GM23338 (cell line): ENCODE data around the gene RPS18. TPM values are rescaled to one million over a fixed set of nuclear protein-coding genes. Genes with fewer than 3 reads are reported as not detected.
A peak's percentile ranks its signal among the peaks of the same experiment; 100 is the strongest.

Source experiments
- ATAC-seq: fragments of 200-7000 bp; cut with Tn5 transposase; 3 replicates; pipeline ENCODE4 v1.9.1; 2020
- DNase-seq: peaks from one replicate; pipeline ENCODE4 v3.0.0-alpha.2; 2015; ENCODE audit warnings: low spot score
- H2AFZ ChIP-seq: fragments of 200-600 bp; sonication (generic); 2 replicates; pipeline ENCODE4 v1.8.0; 2016; ENCODE audit warnings: antibody characterized with exemption, mild to moderate bottlenecking, moderate library complexity
- H3F3A ChIP-seq: fragments of 200-600 bp; sonication (generic); replicated peaks from 2 replicates; pipeline ENCODE4 v1.8.0; 2017; ENCODE audit warnings: antibody characterized with exemption, mixed run types, low read depth
- H3K27ac ChIP-seq: fragments of 200-600 bp; sonication (generic); 2 replicates; pipeline ENCODE4 v1.6.1; 2016; ENCODE audit warnings: low read depth
- H3K27me3 ChIP-seq: fragments of 200-600 bp; sonication (generic); 2 replicates; pipeline ENCODE4 v1.8.0; 2016; ENCODE audit warnings: mild to moderate bottlenecking, mixed run types, moderate library complexity; ENCODE audit not compliant: insufficient read depth
- H3K36me3 ChIP-seq: fragments of 200-600 bp; sonication (generic); 2 replicates; pipeline ENCODE4 v1.8.0; 2016; ENCODE audit warnings: mild to moderate bottlenecking; ENCODE audit not compliant: insufficient read depth
- H3K4me1 ChIP-seq: fragments of 200-600 bp; sonication (generic); 2 replicates; pipeline ENCODE4 v1.8.0; 2016; ENCODE audit warnings: mild to moderate bottlenecking, moderate library complexity; ENCODE audit not compliant: insufficient read depth
- H3K4me2 ChIP-seq: fragments of 200-600 bp; sonication (generic); 2 replicates; pipeline ENCODE4 v1.7.1; 2017; ENCODE audit warnings: mixed run types
- H3K4me3 ChIP-seq: fragments of 200-600 bp; sonication (generic); 2 replicates; pipeline ENCODE4 v1.6.1; 2016; ENCODE audit warnings: mixed run types
- H3K79me2 ChIP-seq: fragments of 200-600 bp; sonication (generic); replicated peaks from 2 replicates; pipeline ENCODE4 v1.8.0; 2017; ENCODE audit warnings: mild to moderate bottlenecking; ENCODE audit not compliant: insufficient read depth
- H3K9me2 ChIP-seq: fragments of 200-600 bp; sonication (generic); 2 replicates; pipeline ENCODE4 v1.8.0; 2017; ENCODE audit not compliant: insufficient read depth
- H4K20me1 ChIP-seq: fragments of 200-600 bp; sonication (generic); replicated peaks from 2 replicates; pipeline ENCODE4 v1.8.0; 2017; ENCODE audit warnings: mild to moderate bottlenecking; ENCODE audit not compliant: insufficient read depth
- H3K27ac Mint-ChIP-seq: 2 replicates; pipeline ENCODE4 v1.8.0; 2020; ENCODE audit warnings: inconsistent platforms, mild to moderate bottlenecking, moderate library complexity, mixed read lengths
- H3K27me3 Mint-ChIP-seq: 3 replicates; pipeline ENCODE4 v1.8.0; 2022; ENCODE audit warnings: low read depth, mild to moderate bottlenecking, moderate library complexity, mixed read lengths, inconsistent platforms; ENCODE audit not compliant: insufficient read depth, poor library complexity
- H3K36me3 Mint-ChIP-seq: 3 replicates; pipeline ENCODE4 v1.8.0; 2021; ENCODE audit warnings: low read depth, mild to moderate bottlenecking, inconsistent platforms, moderate library complexity, mixed read lengths
- H3K4me1 Mint-ChIP-seq: 3 replicates; pipeline ENCODE4 v1.8.0; 2020; ENCODE audit warnings: mild to moderate bottlenecking, inconsistent platforms, mixed read lengths
- H3K4me3 Mint-ChIP-seq: 3 replicates; pipeline ENCODE4 v1.8.0; 2021; ENCODE audit warnings: moderate library complexity, mild to moderate bottlenecking, inconsistent platforms, mixed read lengths
- H3K9me3 Mint-ChIP-seq: 3 replicates; pipeline ENCODE4 v1.8.0; 2020; ENCODE audit warnings: moderate library complexity, mild to moderate bottlenecking, inconsistent platforms, mixed read lengths
- CREB1 ChIP-seq: fragments of 250-450 bp; sonication (Bioruptor Pico); IDR thresholded peaks from 2 replicates; pipeline ENCODE4 v1.5.0; 2020; ENCODE audit warnings: low read depth, mild to moderate bottlenecking, moderate library complexity
- EZH2 ChIP-seq: fragments of 200-600 bp; sonication (generic); IDR thresholded peaks from one replicate; pipeline ENCODE4 v1.8.0; 2017; ENCODE audit warnings: antibody characterized with exemption, mild to moderate bottlenecking, low read depth; ENCODE audit not compliant: unreplicated experiment
- EZH2phosphoT487 ChIP-seq: fragments of 200-600 bp; sonication (generic); IDR thresholded peaks from one replicate; pipeline ENCODE4 v1.8.1; 2018; ENCODE audit warnings: antibody characterized with exemption; ENCODE audit not compliant: unreplicated experiment
- JUNB ChIP-seq: IDR thresholded peaks from one replicate; pipeline ENCODE4 v1.6.1; 2016; ENCODE audit warnings: antibody characterized with exemption; ENCODE audit not compliant: unreplicated experiment
- NANOG ChIP-seq: IDR thresholded peaks from 2 replicates; pipeline ENCODE4 v1.6.1; 2016; ENCODE audit warnings: antibody characterized with exemption, borderline replicate concordance
- POLR2AphosphoS5 ChIP-seq: IDR thresholded peaks from 2 replicates; pipeline ENCODE4 v1.6.1; 2016; ENCODE audit warnings: antibody characterized with exemption, low read depth
- STAT1 ChIP-seq: IDR thresholded peaks from one replicate; pipeline ENCODE4 v1.6.1; 2016; ENCODE audit warnings: antibody characterized with exemption; ENCODE audit not compliant: unreplicated experiment
- ZNF114 ChIP-seq: fragments of 250-450 bp; sonication (Bioruptor Pico); IDR thresholded peaks from 2 replicates; pipeline ENCODE4 v1.5.0; 2020; ENCODE audit warnings: mild to moderate bottlenecking, moderate library complexity
- ZNF331 ChIP-seq: fragments of 250-450 bp; sonication (Bioruptor Pico); IDR thresholded peaks from 2 replicates; pipeline ENCODE4 v1.5.0; 2020; ENCODE audit warnings: low read depth, mild to moderate bottlenecking, moderate library complexity
- polyA plus RNA-seq: library from polyadenylated mRNA; unstranded; fragments of >200 nt; fragmentation: Nextera tagmentation; extraction: Ambion mirVana; gene quantifications from 2 replicates; pipeline ENCODE4 v1.2.1, GENCODE V29; 2016
- total RNA-seq: library from RNA; depleted of rRNA; stranded (reverse); fragments of >200 nt; shearing (Covaris generic); gene quantifications from 2 replicates; pipeline ENCODE4 v1.2.3, GENCODE V29; 2014
- TF ChIP-seq, protein P1 (sequence below): fragments of 250-450 bp; sonication (Bioruptor Pico); IDR thresholded peaks from 2 replicates; pipeline ENCODE4 v1.5.0; 2020; ENCODE audit warnings: mild to moderate bottlenecking, moderate library complexity
- TF ChIP-seq, protein P2 (sequence below): IDR thresholded peaks from 2 replicates; pipeline ENCODE4 v1.6.1; 2016; ENCODE audit warnings: antibody characterized with exemption
- TF ChIP-seq, protein P3 (sequence below), 2 experiments: fragments of 200-600 bp in 1 of 2; sonication (generic) in 1 of 2; conservative IDR thresholded peaks; 2 replicates each; pipeline versions ENCODE4 v1.5.1 to v1.6.1; 2016 to 2017; ENCODE audit warnings: antibody characterized with exemption in 2 of 2, low read depth in 2 of 2, mild to moderate bottlenecking in 2 of 2, moderate library complexity in 1 of 2
- TF ChIP-seq, protein P4 (sequence below): IDR thresholded peaks from one replicate; pipeline ENCODE4 v1.6.1; 2018; ENCODE audit warnings: antibody characterized with exemption; ENCODE audit not compliant: unreplicated experiment

RPS18 gene
- total and polyA plus RNA-seq, 2 experiments from 2014 or later, result 2,133 to 4,776 TPM

DNA sequence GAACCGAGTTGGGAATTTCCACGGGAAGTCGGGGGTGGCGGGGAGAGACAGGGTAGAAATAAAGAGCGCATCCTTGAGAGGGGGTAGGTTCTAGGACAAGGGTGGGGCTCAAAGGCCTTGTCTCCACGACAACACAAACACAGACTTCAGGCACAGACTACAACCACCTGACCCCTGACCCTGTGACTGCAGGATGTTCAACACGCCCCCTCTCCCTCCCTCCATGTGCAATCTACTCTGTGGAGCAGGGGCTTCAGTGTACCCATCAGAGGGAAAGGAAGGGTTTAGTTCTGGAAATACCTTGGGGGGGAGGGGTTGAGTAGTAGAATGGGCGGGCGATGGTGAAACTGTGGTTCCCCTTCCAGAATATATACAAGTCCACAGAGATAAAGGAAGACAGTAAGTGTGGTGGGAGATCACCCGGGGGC, 42.7 kb downstream of the RPS18 start:
- no peaks in the 10 kb centered on the region; the same call in 1 of the 2 replicates for H4K20me1 ChIP-seq
- no peaks in the 10 kb centered on the region for H3K27me3 ChIP-seq
- H3K27ac Mint-ChIP-seq, result no peak overlapping the region; the same call in 1 of the 2 replicates
- H3F3A ChIP-seq, result peaks cover 22% of the 10 kb centered on the region
- peaks cover 46% of the 10 kb centered on the region for H3K4me1 Mint-ChIP-seq
- DNase-seq, result peak; percentile 82
- H3K79me2 ChIP-seq, result peaks cover 11% of the 10 kb centered on the region; the same call in 1 of the 2 replicates
- peak overlapping the region; percentile 91 for H3K4me3 ChIP-seq
- no peaks in the 10 kb centered on the region; the same call in 1 of the 3 replicates for H3K9me3 Mint-ChIP-seq
- peaks cover 30% of the 10 kb centered on the region for H3K4me1 ChIP-seq
- TF ChIP-seq NANOG (no peak), ZNF331 (CRISPR knock-in tag) (no peak), CREB1 (CRISPR knock-in tag) (no peak), POLR2AphosphoS5 (no peak; the same call in 1 of the 2 replicates), ZNF114 (no peak), STAT1 (no peak), EZH2phosphoT487 (no peak), JUNB (no peak), EZH2 (no peak)
- TF ChIP-seq, protein P1, sequence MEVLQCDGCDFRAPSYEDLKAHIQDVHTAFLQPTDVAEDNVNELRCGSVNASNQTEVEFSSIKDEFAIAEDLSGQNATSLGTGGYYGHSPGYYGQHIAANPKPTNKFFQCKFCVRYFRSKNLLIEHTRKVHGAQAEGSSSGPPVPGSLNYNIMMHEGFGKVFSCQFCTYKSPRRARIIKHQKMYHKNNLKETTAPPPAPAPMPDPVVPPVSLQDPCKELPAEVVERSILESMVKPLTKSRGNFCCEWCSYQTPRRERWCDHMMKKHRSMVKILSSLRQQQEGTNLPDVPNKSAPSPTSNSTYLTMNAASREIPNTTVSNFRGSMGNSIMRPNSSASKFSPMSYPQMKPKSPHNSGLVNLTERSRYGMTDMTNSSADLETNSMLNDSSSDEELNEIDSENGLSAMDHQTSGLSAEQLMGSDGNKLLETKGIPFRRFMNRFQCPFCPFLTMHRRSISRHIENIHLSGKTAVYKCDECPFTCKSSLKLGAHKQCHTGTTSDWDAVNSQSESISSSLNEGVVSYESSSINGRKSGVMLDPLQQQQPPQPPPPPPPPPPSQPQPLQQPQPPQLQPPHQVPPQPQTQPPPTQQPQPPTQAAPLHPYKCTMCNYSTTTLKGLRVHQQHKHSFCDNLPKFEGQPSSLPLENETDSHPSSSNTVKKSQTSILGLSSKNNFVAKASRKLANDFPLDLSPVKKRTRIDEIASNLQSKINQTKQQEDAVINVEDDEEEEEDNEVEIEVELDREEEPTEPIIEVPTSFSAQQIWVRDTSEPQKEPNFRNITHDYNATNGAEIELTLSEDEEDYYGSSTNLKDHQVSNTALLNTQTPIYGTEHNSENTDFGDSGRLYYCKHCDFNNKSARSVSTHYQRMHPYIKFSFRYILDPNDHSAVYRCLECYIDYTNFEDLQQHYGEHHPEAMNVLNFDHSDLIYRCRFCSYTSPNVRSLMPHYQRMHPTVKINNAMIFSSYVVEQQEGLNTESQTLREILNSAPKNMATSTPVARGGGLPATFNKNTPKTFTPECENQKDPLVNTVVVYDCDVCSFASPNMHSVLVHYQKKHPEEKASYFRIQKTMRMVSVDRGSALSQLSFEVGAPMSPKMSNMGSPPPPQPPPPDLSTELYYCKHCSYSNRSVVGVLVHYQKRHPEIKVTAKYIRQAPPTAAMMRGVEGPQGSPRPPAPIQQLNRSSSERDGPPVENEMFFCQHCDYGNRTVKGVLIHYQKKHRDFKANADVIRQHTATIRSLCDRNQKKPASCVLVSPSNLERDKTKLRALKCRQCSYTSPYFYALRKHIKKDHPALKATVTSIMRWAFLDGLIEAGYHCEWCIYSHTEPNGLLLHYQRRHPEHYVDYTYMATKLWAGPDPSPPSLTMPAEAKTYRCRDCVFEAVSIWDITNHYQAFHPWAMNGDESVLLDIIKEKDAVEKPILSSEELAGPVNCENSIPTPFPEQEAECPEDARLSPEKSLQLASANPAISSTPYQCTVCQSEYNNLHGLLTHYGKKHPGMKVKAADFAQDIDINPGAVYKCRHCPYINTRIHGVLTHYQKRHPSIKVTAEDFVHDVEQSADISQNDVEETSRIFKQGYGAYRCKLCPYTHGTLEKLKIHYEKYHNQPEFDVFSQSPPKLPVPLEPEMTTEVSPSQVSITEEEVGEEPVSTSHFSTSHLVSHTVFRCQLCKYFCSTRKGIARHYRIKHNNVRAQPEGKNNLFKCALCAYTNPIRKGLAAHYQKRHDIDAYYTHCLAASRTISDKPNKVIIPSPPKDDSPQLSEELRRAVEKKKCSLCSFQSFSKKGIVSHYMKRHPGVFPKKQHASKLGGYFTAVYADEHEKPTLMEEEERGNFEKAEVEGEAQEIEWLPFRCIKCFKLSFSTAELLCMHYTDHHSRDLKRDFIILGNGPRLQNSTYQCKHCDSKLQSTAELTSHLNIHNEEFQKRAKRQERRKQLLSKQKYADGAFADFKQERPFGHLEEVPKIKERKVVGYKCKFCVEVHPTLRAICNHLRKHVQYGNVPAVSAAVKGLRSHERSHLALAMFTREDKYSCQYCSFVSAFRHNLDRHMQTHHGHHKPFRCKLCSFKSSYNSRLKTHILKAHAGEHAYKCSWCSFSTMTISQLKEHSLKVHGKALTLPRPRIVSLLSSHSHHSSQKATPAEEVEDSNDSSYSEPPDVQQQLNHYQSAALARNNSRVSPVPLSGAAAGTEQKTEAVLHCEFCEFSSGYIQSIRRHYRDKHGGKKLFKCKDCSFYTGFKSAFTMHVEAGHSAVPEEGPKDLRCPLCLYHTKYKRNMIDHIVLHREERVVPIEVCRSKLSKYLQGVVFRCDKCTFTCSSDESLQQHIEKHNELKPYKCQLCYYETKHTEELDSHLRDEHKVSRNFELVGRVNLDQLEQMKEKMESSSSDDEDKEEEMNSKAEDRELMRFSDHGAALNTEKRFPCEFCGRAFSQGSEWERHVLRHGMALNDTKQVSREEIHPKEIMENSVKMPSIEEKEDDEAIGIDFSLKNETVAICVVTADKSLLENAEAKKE (CRISPR knock-in tag), result no peak
- TF ChIP-seq, protein P2, sequence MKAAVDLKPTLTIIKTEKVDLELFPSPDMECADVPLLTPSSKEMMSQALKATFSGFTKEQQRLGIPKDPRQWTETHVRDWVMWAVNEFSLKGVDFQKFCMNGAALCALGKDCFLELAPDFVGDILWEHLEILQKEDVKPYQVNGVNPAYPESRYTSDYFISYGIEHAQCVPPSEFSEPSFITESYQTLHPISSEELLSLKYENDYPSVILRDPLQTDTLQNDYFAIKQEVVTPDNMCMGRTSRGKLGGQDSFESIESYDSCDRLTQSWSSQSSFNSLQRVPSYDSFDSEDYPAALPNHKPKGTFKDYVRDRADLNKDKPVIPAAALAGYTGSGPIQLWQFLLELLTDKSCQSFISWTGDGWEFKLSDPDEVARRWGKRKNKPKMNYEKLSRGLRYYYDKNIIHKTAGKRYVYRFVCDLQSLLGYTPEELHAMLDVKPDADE, result no peak
- TF ChIP-seq, protein P3, sequence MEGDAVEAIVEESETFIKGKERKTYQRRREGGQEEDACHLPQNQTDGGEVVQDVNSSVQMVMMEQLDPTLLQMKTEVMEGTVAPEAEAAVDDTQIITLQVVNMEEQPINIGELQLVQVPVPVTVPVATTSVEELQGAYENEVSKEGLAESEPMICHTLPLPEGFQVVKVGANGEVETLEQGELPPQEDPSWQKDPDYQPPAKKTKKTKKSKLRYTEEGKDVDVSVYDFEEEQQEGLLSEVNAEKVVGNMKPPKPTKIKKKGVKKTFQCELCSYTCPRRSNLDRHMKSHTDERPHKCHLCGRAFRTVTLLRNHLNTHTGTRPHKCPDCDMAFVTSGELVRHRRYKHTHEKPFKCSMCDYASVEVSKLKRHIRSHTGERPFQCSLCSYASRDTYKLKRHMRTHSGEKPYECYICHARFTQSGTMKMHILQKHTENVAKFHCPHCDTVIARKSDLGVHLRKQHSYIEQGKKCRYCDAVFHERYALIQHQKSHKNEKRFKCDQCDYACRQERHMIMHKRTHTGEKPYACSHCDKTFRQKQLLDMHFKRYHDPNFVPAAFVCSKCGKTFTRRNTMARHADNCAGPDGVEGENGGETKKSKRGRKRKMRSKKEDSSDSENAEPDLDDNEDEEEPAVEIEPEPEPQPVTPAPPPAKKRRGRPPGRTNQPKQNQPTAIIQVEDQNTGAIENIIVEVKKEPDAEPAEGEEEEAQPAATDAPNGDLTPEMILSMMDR (conservative IDR thresholded peaks at IDR 0.05; ENCODE audit: low read depth in 2 of 2), result no peak
- TF ChIP-seq, protein P4, sequence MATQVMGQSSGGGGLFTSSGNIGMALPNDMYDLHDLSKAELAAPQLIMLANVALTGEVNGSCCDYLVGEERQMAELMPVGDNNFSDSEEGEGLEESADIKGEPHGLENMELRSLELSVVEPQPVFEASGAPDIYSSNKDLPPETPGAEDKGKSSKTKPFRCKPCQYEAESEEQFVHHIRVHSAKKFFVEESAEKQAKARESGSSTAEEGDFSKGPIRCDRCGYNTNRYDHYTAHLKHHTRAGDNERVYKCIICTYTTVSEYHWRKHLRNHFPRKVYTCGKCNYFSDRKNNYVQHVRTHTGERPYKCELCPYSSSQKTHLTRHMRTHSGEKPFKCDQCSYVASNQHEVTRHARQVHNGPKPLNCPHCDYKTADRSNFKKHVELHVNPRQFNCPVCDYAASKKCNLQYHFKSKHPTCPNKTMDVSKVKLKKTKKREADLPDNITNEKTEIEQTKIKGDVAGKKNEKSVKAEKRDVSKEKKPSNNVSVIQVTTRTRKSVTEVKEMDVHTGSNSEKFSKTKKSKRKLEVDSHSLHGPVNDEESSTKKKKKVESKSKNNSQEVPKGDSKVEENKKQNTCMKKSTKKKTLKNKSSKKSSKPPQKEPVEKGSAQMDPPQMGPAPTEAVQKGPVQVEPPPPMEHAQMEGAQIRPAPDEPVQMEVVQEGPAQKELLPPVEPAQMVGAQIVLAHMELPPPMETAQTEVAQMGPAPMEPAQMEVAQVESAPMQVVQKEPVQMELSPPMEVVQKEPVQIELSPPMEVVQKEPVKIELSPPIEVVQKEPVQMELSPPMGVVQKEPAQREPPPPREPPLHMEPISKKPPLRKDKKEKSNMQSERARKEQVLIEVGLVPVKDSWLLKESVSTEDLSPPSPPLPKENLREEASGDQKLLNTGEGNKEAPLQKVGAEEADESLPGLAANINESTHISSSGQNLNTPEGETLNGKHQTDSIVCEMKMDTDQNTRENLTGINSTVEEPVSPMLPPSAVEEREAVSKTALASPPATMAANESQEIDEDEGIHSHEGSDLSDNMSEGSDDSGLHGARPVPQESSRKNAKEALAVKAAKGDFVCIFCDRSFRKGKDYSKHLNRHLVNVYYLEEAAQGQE, result no peak
- no peaks in the 10 kb centered on the region for H3K9me2 ChIP-seq
- peaks cover 23% of the 10 kb centered on the region for H3K27me3 Mint-ChIP-seq
- no peak overlapping the region for H3K27ac ChIP-seq
- H3K4me2 ChIP-seq, result peak overlapping the region; percentile 99
- H3K4me3 Mint-ChIP-seq, result peak overlapping the region; percentile 92
- H3K36me3 Mint-ChIP-seq, result peaks cover 17% of the 10 kb centered on the region
- ATAC-seq, result peak; percentile 15
- H3K36me3 ChIP-seq, result peaks cover 5% of the 10 kb centered on the region
- peak overlapping the region; percentile 49; the same call in 1 of the 2 replicates for H2AFZ ChIP-seq
